CD4-positive, alpha-beta T cell treated with Interleukin-15 for 1 hour (primary cell): Measurements from ENCODE around the gene CIAO2A.

ENCODE experiments used
- DNase-seq: peaks from one replicate; pipeline ENCODE4 v3.0.0-alpha.2; 2020

CIAO2A gene

DNA sequence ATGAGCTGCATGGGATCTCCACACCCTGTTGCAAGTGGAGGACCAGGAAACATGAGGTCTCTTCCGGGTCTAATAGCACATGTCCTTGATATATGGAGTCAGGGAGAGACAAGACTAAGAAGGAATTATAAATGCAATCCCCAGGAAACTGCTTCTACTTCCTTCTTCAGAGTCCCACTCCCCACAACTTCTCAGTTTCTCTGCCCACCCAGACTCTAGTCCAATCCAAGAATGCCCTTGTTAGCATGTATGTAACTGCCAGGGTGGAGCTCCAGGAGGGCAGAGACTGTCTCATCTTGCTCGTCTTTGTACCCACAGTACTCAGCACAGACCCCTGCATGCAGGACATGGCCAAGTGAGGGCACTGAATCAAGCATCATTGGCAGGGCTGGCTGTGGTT lies 55.7 kb downstream of the CIAO2A start:
- no peak for DNase-seq

- DNase-seq, result no peak
Observed at GRCh38 chr15:64037116-64037515, 56.5 kb downstream of the CIAO2A start.

GRCh38 chr15:64035525-64035924 lies 58.1 kb downstream of the CIAO2A start:
- no peak for DNase-seq

DNA sequence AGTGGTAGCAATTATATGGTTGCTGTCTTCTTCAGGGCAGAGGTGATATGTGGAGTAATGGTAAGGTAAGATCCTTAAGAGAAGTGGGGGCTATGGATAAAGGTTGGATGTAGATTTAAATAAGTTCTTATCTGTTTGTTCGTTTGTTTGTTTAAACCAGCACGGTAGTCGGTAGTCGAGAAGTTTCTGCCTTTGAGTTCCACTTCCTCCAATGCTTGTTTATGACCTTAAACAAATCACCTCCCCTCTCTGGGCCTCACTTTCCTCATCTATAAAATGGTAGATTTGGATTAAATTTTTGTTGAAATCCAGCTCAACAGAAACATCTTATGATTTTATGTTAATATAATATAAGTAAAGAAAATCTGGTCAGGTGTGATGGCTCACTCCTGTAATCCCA lies 59.1 kb downstream of the CIAO2A start:
- no peak for DNase-seq

GRCh38 chr15:64032329-64032728 lies 61.3 kb downstream of the CIAO2A start:
- no peak for DNase-seq

DNA sequence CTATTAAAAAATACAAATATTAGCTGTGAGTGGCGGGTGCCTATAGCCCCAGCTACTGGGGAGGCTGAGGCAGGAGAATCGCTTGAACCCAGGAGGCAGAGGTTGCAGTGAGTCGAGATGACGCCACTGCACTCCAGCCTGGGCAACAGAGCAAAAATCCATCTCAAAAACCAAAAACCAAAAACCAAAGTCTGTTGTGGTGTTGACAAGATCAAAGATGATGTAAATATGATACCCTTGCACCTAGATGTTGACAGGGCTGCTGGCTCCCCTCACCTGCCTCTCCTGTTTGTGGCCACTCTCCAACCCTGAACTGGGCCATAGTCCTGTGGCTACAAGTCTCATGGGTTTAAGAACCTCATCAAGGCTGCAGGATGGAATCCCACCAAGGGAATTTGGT lies 63.5 kb downstream of the CIAO2A start:
- DNase-seq, result no peak

- no peak for DNase-seq
Observed at GRCh38 chr15:64029633-64030032, 64.0 kb downstream of the CIAO2A start.

GRCh38 chr15:64029110-64029509 lies 64.5 kb downstream of the CIAO2A start:
- no peak for DNase-seq

DNA sequence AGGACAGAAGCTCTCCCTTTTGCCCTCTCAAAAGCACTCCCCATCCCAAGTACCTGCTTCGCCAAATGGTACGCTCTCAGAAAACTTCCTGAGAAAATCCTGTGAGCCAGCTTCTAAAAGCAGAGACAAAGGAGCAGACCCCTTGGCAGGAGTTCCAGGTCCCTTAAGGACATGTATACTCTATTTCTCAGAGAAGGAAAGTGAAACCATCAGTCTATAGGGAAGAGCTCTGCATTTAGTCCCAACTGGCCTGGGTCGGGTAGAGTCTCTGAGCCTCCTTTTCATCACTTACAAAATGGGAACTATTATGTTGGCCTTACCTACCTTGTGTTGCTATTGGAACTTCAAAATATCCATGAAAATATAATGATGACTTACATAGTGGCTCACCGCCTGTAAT lies 67.0 kb downstream of the CIAO2A start:
- DNase-seq, result no peak

- no peak for DNase-seq
Observed at GRCh38 chr15:64024172-64025050, 69.2 kb downstream of the CIAO2A start.

GRCh38 chr15:64023220-64023619 lies 70.4 kb downstream of the CIAO2A start:
- no peak for DNase-seq

DNA sequence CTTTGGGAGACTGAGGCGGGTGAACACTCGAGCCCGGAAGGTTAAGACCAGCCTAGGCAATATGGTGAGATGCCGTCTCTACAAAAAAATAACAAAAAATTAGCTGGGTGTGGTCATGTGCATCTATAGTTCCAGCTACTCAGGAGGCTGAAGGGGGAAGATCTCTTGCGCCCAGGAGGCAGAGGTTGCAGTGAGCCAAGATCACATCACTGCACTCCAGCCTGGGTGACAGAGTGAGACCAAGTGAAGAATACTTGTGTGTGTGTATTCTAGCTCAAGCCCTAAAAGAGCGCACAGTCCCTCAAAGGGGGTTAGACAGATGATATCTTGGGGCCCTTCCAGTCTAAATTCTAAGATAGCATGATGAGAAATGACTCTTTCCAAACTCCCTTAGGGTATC lies 71.1 kb downstream of the CIAO2A start:
- no peak for DNase-seq
